Vagina (tissue), 2 donors: ENCODE results near the gene ADARB2. TPM values are rescaled to one million over a fixed set of nuclear protein-coding genes. Genes with fewer than 3 reads are reported as not detected.

Experiments used
- DNase-seq, 2 donors: peaks; one replicate each; pipeline ENCODE4 v3.0.0-alpha.2; 2017; ENCODE audit errors: extremely low spot score in 2 of 2
- H3K27ac ChIP-seq: fragments of 200-600 bp; sonication (generic); one replicate; pipeline ENCODE4 v1.5.1; 2019
- H3K27me3 ChIP-seq: fragments of 200-600 bp; sonication (generic); one replicate; pipeline ENCODE4 v1.5.1; 2019
- H3K36me3 ChIP-seq, 2 donors: fragments of 200-600 bp; sonication (generic); one replicate each; pipeline ENCODE4 v1.5.1; 2017 to 2019
- H3K4me1 ChIP-seq: fragments of 200-600 bp; sonication (generic); one replicate; pipeline ENCODE4 v1.5.1; 2019
- H3K4me3 ChIP-seq, 2 donors: fragments of 200-600 bp; sonication (generic); 1 replicate in 1 of 2; 2 replicates in 1 of 2; pipeline ENCODE4 v1.5.1; 2016 to 2019
- H3K9me3 ChIP-seq: fragments of 200-600 bp; sonication (generic); one replicate; pipeline ENCODE4 v1.5.1; 2019
- CTCF ChIP-seq, 3 experiments: fragments of 450-650 bp in 2 of 3; fragments of 200-600 bp in 1 of 3; sonication (generic) in 1 of 3; IDR thresholded peaks; one replicate each; pipeline ENCODE4 v1.5.1; 2017 to 2019; ENCODE audit warnings: antibody characterized with exemption in 3 of 3, mild to moderate bottlenecking in 2 of 3, moderate library complexity in 2 of 3
- POLR2A ChIP-seq, 2 donors: fragments of 450-650 bp; IDR thresholded peaks; one replicate each; pipeline ENCODE4 v1.6.1; 2017; ENCODE audit warnings: antibody characterized with exemption in 2 of 2, mild to moderate bottlenecking in 2 of 2, moderate library complexity in 2 of 2
- POLR2AphosphoS5 ChIP-seq, 2 donors: sonication (generic); formaldehyde crosslinking; IDR thresholded peaks; one replicate each; pipeline ENCODE4 v1.9.0; 2017; ENCODE audit warnings: antibody characterized with exemption in 2 of 2, mild to moderate bottlenecking in 2 of 2, low read depth in 1 of 2; ENCODE audit not compliant: insufficient read depth in 1 of 2
- intact Hi-C: fragments of 100-400 bp; cut with DNase I; formaldehyde crosslinking; loops from one replicate; pipeline ENCODE4 v1.15.1; 2023
- total RNA-seq: library from RNA; depleted of rRNA; stranded (reverse); fragments of >200 nt; gene quantifications from one replicate; pipeline ENCODE4 v1.2.3, GENCODE V29; 2016

ADARB2 gene
- total RNA-seq, 1 donor from 2014 or later = 3.4 TPM

- no peak overlapping the region for H3K4me3 ChIP-seq
- H3K27me3 ChIP-seq = no peaks in the 10 kb centered on the region
- no peaks in the 10 kb centered on the region for H3K36me3 ChIP-seq
- intact Hi-C loops = no loop called here
- no peak for DNase-seq
- no peak for TF ChIP-seq POLR2A (IDR thresholded peaks at IDR 0.05)
- TF ChIP-seq CTCF (IDR thresholded peaks at IDR 0.05) = no peak
- no peak for TF ChIP-seq POLR2AphosphoS5 (IDR thresholded peaks at IDR 0.05; ENCODE audit: insufficient read depth in 1 of 2, low read depth in 1 of 2)
- H3K9me3 ChIP-seq = no peaks in the 10 kb centered on the region
- H3K4me1 ChIP-seq = no peaks in the 10 kb centered on the region
- no peak overlapping the region for H3K27ac ChIP-seq
Measured at GRCh38 chr10:1197384-1197783, 539.9 kb downstream of the ADARB2 start.

- H3K27me3 ChIP-seq = no peaks in the 10 kb centered on the region
- intact Hi-C loops = no loop called here
- H3K4me1 ChIP-seq = no peaks in the 10 kb centered on the region
- DNase-seq = no peak
- no peak overlapping the region for H3K27ac ChIP-seq
- no peak overlapping the region for H3K4me3 ChIP-seq
- no peaks in the 10 kb centered on the region for H3K36me3 ChIP-seq
- no peak for TF ChIP-seq POLR2AphosphoS5 (IDR thresholded peaks at IDR 0.05; ENCODE audit: insufficient read depth in 1 of 2, low read depth in 1 of 2)
- TF ChIP-seq CTCF (IDR thresholded peaks at IDR 0.05) = no peak
- no peak for TF ChIP-seq POLR2A (IDR thresholded peaks at IDR 0.05)
- no peaks in the 10 kb centered on the region for H3K9me3 ChIP-seq
Measured at GRCh38 chr10:1196656-1197055, 540.7 kb downstream of the ADARB2 start.

DNA sequence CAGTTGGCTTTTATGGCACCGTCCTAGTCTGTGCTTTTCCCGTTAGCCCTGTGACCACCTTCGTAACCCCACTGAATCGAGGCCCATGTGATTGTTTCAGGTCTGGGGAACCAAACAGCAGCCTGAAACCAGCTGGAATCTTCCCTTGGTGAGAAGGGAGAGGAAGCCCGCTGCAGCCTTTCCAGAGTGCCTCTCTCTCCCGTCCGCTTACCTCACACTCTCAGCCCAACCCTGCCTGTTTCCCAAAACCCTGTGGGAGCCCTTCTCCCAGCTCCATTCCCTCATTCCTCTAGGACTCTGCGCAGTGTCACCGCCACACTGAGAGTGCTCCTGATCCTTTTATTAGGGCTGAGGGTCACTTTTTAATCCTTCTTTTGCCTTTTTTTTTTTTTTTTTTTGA, 541.5 kb downstream of the ADARB2 start:
- DNase-seq = no peak

GRCh38 chr10:1194161-1194560, 543.2 kb downstream of the ADARB2 start:
- no peaks in the 10 kb centered on the region for H3K9me3 ChIP-seq
- no peaks in the 10 kb centered on the region for H3K36me3 ChIP-seq
- no peaks in the 10 kb centered on the region for H3K4me1 ChIP-seq
- TF ChIP-seq POLR2A (IDR thresholded peaks at IDR 0.05) (no peak), POLR2AphosphoS5 (IDR thresholded peaks at IDR 0.05; ENCODE audit: insufficient read depth in 1 of 2, low read depth in 1 of 2) (no peak), CTCF (IDR thresholded peaks at IDR 0.05) (no peak)
- H3K4me3 ChIP-seq = no peak overlapping the region
- H3K27me3 ChIP-seq = no peaks in the 10 kb centered on the region
- no peak for DNase-seq
- intact Hi-C loops = no loop called here
- H3K27ac ChIP-seq = no peak overlapping the region

More for the DNA sequence above, 541.5 kb downstream of the ADARB2 start:
- Histone ChIP-seq H3K27me3 (no peaks in the 10 kb centered on the region), H3K27ac (no peak overlapping the region), H3K4me3 (no peak overlapping the region), H3K36me3 (no peaks in the 10 kb centered on the region), H3K4me1 (no peaks in the 10 kb centered on the region), H3K9me3 (no peaks in the 10 kb centered on the region)
- TF ChIP-seq POLR2AphosphoS5 (IDR thresholded peaks at IDR 0.05; ENCODE audit: insufficient read depth in 1 of 2, low read depth in 1 of 2) (no peak), CTCF (IDR thresholded peaks at IDR 0.05) (no peak), POLR2A (IDR thresholded peaks at IDR 0.05) (no peak)
- intact Hi-C loops = no loop called here

GRCh38 chr10:1193561-1193960, 543.8 kb downstream of the ADARB2 start:
- Histone ChIP-seq H3K4me1 (no peaks in the 10 kb centered on the region), H3K27ac (no peak overlapping the region), H3K4me3 (no peak overlapping the region), H3K9me3 (no peaks in the 10 kb centered on the region), H3K36me3 (no peaks in the 10 kb centered on the region), H3K27me3 (no peaks in the 10 kb centered on the region)
- TF ChIP-seq POLR2A (IDR thresholded peaks at IDR 0.05) (no peak), CTCF (IDR thresholded peaks at IDR 0.05) (no peak), POLR2AphosphoS5 (IDR thresholded peaks at IDR 0.05; ENCODE audit: insufficient read depth in 1 of 2, low read depth in 1 of 2) (no peak)
- no peak for DNase-seq
- intact Hi-C loops = no loop called here
